HepG2 (cell line): Measurements from ENCODE around the gene EPB41L4A. TPM values are rescaled to one million over a fixed set of nuclear protein-coding genes. Genes with fewer than 3 reads are reported as not detected.

Experiments used
- EZH2 ChIP-seq: conservative IDR thresholded peaks from 2 replicates; pipeline ENCODE4 v1.6.1; 2012; ENCODE audit warnings: mild to moderate bottlenecking, low read depth, low read length, moderate library complexity
- MXI1 ChIP-seq: IDR thresholded peaks from 3 replicates; pipeline ENCODE4 v1.6.1; 2012; ENCODE audit warnings: low read depth, low read length, inconsistent platforms, borderline replicate concordance
- ZBTB40 ChIP-seq, 2 experiments: fragments of 450-650 bp in 1 of 2; sonication (generic) in 1 of 2; formaldehyde crosslinking in 1 of 2; IDR thresholded peaks; 2 replicates each; pipeline versions ENCODE4 v1.6.1 to v1.8.0; 2016 to 2022; ENCODE audit warnings: antibody characterized with exemption in 1 of 2, mild to moderate bottlenecking in 1 of 2, missing genetic modification reagents in 1 of 2
- ZIK1 ChIP-seq: sonication (generic); formaldehyde crosslinking; IDR thresholded peaks from 2 replicates; pipeline ENCODE4 v1.5.0; 2020; ENCODE audit warnings: mild to moderate bottlenecking, low read depth, missing genetic modification reagents, borderline replicate concordance
- ZNF160 ChIP-seq: sonication (generic); formaldehyde crosslinking; IDR thresholded peaks from 2 replicates; pipeline ENCODE4 v1.8.0; 2022; ENCODE audit warnings: mild to moderate bottlenecking, inconsistent platforms, missing genetic modification reagents
- ZNF225 ChIP-seq: sonication (generic); formaldehyde crosslinking; IDR thresholded peaks from 2 replicates; pipeline ENCODE4 v1.4.0; 2020; ENCODE audit warnings: mild to moderate bottlenecking, missing genetic modification reagents
- ZNF607 ChIP-seq: sonication (generic); formaldehyde crosslinking; IDR thresholded peaks from 2 replicates; pipeline ENCODE4 v1.5.1; 2020; ENCODE audit warnings: missing genetic modification reagents, mild to moderate bottlenecking, borderline replicate concordance
- polyA plus RNA-seq, 8 experiments: library from polyadenylated mRNA; depleted of rRNA in 3 of 8; stranded (reverse) in 7 of 8; unstranded in 1 of 8; fragments of >200 nt; fragmentation: Illumina TruSeq in 4 of 8; extraction: Trizol in 4 of 8; gene quantifications; 2 replicates each; pipeline versions ENCODE4 v1.2.1 to v1.2.3, GENCODE V29; 2011 to 2016; ENCODE audit warnings: low read depth in 4 of 8, missing spikeins in 1 of 8, mixed read lengths in 1 of 8; ENCODE audit not compliant: insufficient read depth in 1 of 8
- total RNA-seq, 5 experiments: library from RNA; depleted of rRNA; stranded (reverse); fragments of >200 nt; fragmentation: Illumina TruSeq; extraction: Trizol; gene quantifications; 2 replicates each; pipeline ENCODE4 v1.2.3, GENCODE V29; 2016; ENCODE audit warnings: low read depth in 1 of 5
- TF ChIP-seq, protein P1 (sequence below): sonication (generic); formaldehyde crosslinking; IDR thresholded peaks from 2 replicates; pipeline ENCODE4 v1.4.0; 2020; ENCODE audit warnings: missing genetic modification reagents

The EPB41L4A gene
- total and polyA plus RNA-seq, 2 of the 13 experiments (the other 11 are each of a cell fraction or from before 2014, with no cell fraction given): 0.07 TPM; not detected in 1

- TF ChIP-seq ZBTB40 (IDR thresholded peaks at IDR 0.05): no peak
- no peak for TF ChIP-seq ZBTB40 (CRISPR knock-in tag; IDR thresholded peaks at IDR 0.05)
- TF ChIP-seq ZNF225 (CRISPR knock-in tag): no peak
- TF ChIP-seq ZNF160 (CRISPR knock-in tag): no peak
- no peak for TF ChIP-seq MXI1
- TF ChIP-seq EZH2: no peak
- no peak for TF ChIP-seq ZNF607 (CRISPR knock-in tag)
- no peak for TF ChIP-seq ZIK1 (CRISPR knock-in tag)
- TF ChIP-seq, protein P1, sequence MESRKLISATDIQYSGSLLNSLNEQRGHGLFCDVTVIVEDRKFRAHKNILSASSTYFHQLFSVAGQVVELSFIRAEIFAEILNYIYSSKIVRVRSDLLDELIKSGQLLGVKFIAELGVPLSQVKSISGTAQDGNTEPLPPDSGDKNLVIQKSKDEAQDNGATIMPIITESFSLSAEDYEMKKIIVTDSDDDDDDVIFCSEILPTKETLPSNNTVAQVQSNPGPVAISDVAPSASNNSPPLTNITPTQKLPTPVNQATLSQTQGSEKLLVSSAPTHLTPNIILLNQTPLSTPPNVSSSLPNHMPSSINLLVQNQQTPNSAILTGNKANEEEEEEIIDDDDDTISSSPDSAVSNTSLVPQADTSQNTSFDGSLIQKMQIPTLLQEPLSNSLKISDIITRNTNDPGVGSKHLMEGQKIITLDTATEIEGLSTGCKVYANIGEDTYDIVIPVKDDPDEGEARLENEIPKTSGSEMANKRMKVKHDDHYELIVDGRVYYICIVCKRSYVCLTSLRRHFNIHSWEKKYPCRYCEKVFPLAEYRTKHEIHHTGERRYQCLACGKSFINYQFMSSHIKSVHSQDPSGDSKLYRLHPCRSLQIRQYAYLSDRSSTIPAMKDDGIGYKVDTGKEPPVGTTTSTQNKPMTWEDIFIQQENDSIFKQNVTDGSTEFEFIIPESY: no peak
- TF ChIP-seq, all 625 proteins: peak for 0
These were observed 143.4 kb downstream of the EPB41L4A start (continued) for GRCh38 chr5:112275671-112276070.
